ENCODE results near the gene CHMP4A. TPM values are rescaled to one million over a fixed set of nuclear protein-coding genes. Genes with fewer than 3 reads are reported as not detected.

The CHMP4A gene
- total RNA-seq, 6 experiments from 2014 or later, result 32.4 to 41.1 (median 38.8) TPM

DNA sequence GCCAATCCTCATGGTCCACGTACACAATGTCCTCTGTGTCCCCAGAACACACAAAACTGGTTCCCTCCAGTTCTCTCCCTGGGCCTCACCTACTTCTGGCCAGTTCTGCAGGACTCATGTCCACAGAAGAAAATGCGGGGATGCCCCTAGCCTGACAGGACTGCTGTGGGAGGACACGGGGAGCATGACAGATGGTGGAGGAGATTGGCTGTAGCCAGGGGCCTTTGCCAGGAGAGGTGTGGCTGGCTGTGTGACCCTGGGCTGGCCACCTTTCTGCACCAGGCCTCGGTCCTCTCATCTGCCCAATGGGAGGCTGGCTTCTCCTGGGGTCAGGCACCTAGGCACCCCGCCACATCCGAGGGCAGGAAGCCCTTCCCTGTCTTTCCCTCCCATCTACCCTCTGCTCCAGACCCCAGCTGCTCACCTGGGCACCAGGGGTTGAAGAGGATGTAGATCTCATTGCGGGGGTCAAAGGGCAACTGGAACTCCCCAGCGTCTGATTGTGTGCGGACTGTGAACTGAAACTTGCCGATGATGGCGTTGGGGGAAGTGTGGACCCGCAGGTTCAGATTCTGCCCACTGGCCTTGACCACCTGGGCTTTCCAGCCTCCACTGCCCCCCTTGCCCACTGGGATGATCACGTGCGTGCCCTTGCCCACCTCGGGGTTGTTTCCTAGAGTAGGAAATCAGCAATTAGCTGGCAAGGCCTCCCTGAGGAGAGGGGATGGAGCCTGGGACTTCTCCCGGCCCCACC, 46.9 kb upstream of the CHMP4A start:
- Mint-ChIP-seq H3K4me3 (no peak overlapping the region; the same call in 1 of the 2 replicates), H3K4me1 (ENCODE audit: low read depth) (peaks cover 18% of the 10 kb centered on the region; the same call in 1 of the 2 replicates), H3K9me3 (no peaks in the 10 kb centered on the region), H3K27me3 (ENCODE audit: insufficient read depth) (no peaks in the 10 kb centered on the region), H3K36me3 (ENCODE audit: low read depth) (no peaks in the 10 kb centered on the region), H3K27ac (no peak overlapping the region)
- TF ChIP-seq, protein P1, sequence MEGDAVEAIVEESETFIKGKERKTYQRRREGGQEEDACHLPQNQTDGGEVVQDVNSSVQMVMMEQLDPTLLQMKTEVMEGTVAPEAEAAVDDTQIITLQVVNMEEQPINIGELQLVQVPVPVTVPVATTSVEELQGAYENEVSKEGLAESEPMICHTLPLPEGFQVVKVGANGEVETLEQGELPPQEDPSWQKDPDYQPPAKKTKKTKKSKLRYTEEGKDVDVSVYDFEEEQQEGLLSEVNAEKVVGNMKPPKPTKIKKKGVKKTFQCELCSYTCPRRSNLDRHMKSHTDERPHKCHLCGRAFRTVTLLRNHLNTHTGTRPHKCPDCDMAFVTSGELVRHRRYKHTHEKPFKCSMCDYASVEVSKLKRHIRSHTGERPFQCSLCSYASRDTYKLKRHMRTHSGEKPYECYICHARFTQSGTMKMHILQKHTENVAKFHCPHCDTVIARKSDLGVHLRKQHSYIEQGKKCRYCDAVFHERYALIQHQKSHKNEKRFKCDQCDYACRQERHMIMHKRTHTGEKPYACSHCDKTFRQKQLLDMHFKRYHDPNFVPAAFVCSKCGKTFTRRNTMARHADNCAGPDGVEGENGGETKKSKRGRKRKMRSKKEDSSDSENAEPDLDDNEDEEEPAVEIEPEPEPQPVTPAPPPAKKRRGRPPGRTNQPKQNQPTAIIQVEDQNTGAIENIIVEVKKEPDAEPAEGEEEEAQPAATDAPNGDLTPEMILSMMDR (IDR thresholded peaks at IDR 0.05), result no peak
- no peak for DNase-seq

- no peak overlapping the region; the same call in 1 of the 2 replicates for H3K4me3 Mint-ChIP-seq
- no peaks in the 10 kb centered on the region for H3K36me3 Mint-ChIP-seq (ENCODE audit: low read depth)
These were observed 46.2 kb upstream of the CHMP4A start for GRCh38 chr14:24259282-24260025.

DNA sequence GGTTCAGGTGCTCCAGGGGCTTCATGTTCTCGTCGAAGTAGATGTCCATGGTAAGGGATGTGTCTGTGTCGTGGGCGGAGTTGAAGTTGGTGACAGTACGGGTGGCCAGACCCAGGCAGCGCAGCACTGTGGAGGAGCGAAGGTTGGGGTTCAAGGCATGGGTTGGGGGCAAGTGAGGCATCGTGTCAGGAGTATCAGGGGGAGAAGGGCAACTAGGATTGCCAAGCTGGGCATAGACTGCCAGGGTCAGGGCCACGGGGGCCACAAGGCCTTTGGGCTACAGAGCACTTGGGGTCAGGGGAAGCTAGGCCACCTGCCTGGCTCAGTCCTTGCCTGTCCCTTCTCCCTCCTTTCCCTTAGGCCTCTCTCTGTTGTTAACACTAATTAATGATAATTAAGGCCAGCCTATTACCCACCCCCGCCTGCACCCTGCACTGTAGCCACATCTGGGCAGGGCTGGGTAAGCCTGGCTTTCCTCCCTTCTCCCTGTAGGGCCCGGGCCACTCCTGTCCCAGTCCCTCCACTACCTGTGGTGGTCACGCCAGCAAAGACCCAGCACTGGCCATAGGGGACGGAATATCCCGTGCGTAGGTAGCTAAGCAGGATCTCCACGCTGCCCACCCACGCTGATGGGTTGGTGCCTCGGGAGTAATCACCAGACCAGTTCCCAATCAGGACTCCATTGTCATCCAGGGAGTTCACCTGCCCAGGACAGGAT, 45.4 kb upstream of the CHMP4A start:
- Mint-ChIP-seq H3K27me3 (ENCODE audit: insufficient read depth) (peaks cover 2% of the 10 kb centered on the region; the same call in 1 of the 2 replicates), H3K4me3 (no peak overlapping the region), H3K9me3 (no peaks in the 10 kb centered on the region), H3K4me1 (ENCODE audit: low read depth) (peaks cover 18% of the 10 kb centered on the region; the same call in 1 of the 2 replicates), H3K27ac (no peak overlapping the region), H3K36me3 (ENCODE audit: low read depth) (no peaks in the 10 kb centered on the region)
- TF ChIP-seq, protein P1 (IDR thresholded peaks at IDR 0.05), result no peak
- DNase-seq, result no peak

More at GRCh38 chr14:24259282-24260025, 46.2 kb upstream of the CHMP4A start:
- H3K4me1 Mint-ChIP-seq (ENCODE audit: low read depth), result peaks cover 18% of the 10 kb centered on the region; the same call in 1 of the 2 replicates
- no peak for DNase-seq
- no peak overlapping the region; the same call in 1 of the 2 replicates for H3K27ac Mint-ChIP-seq
- TF ChIP-seq, protein P1 (IDR thresholded peaks at IDR 0.05), result no peak
- peaks cover 1% of the 10 kb centered on the region; the same call in 1 of the 2 replicates for H3K27me3 Mint-ChIP-seq (ENCODE audit: insufficient read depth)
- H3K9me3 Mint-ChIP-seq, result no peaks in the 10 kb centered on the region

DNA sequence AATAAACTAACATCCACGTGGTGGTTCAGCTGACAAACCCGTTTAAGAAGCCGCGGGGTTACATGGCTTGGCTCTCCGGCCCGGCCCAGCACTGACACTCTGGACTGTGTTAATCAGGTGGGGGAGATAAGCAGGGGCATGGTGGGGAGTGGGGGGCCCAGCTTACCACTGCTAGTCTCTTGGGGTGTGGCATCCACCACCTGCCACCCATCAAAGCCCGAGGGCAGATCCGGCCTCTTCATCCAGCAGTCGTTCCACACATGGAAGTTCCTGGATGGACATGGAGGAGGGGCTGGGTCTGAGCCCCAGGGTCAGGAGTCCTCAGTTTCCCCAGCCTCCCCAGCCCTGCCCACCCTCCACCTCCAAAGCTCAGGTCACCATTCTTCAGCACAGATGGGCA, 44.8 kb upstream of the CHMP4A start:
- no peak for DNase-seq
- no peak overlapping the region for H3K4me3 Mint-ChIP-seq
- H3K27me3 Mint-ChIP-seq (ENCODE audit: insufficient read depth), result peaks cover 2% of the 10 kb centered on the region; the same call in 1 of the 2 replicates
- H3K9me3 Mint-ChIP-seq, result no peaks in the 10 kb centered on the region
- TF ChIP-seq, protein P1 (IDR thresholded peaks at IDR 0.05), result no peak
- no peak overlapping the region for H3K27ac Mint-ChIP-seq
- H3K36me3 Mint-ChIP-seq (ENCODE audit: low read depth), result no peaks in the 10 kb centered on the region
- peaks cover 18% of the 10 kb centered on the region; the same call in 1 of the 2 replicates for H3K4me1 Mint-ChIP-seq (ENCODE audit: low read depth)

- TF ChIP-seq, protein P1 (IDR thresholded peaks at IDR 0.05), result no peak
- no peaks in the 10 kb centered on the region for H3K36me3 Mint-ChIP-seq (ENCODE audit: low read depth)
- DNase-seq, result no peak
- H3K4me3 Mint-ChIP-seq, result no peak overlapping the region
- H3K9me3 Mint-ChIP-seq, result no peaks in the 10 kb centered on the region
- H3K27ac Mint-ChIP-seq, result no peak overlapping the region
- peaks cover 22% of the 10 kb centered on the region for H3K4me1 Mint-ChIP-seq (ENCODE audit: low read depth)
- peaks cover 2% of the 10 kb centered on the region; the same call in 1 of the 2 replicates for H3K27me3 Mint-ChIP-seq (ENCODE audit: insufficient read depth)
These were observed 43.7 kb upstream of the CHMP4A start for GRCh38 chr14:24256960-24257359.
